Measurements from ENCODE around the gene ATMIN. TPM values are rescaled to one million over a fixed set of nuclear protein-coding genes. Genes with fewer than 3 reads are reported as not detected.

ATMIN gene
- total RNA-seq = 100 to 1,000 TPM in 1 of 5 donors, 10 to 100 TPM in 2, 1 to 10 TPM in 2; 1.8 to 102 (median 30.9) TPM
- polyA plus RNA-seq = 10 to 100 TPM in 2 of 3 donors, 1 to 10 TPM in 1; 9.6 to 17.9 (median 12.3) TPM
- long read RNA-seq, donor 1, full-length matches to known transcripts = 7 of 7 reads
- long read RNA-seq, donor 1, partial matches to known transcripts = 0 of 7 reads
- long read RNA-seq, donor 1, other reads (novel, unspliced or antisense) = 0 of 7 reads
- long read RNA-seq, donor 2, full-length matches to known transcripts = 13 of 13 reads
- long read RNA-seq, donor 2, partial matches to known transcripts = 0 of 13 reads
- long read RNA-seq, donor 2, other reads (novel, unspliced or antisense) = 0 of 13 reads
- long read RNA-seq, donor 3, full-length matches to known transcripts = 5 of 5 reads
- long read RNA-seq, donor 3, partial matches to known transcripts = 0 of 5 reads
- long read RNA-seq, donor 3, other reads (novel, unspliced or antisense) = 0 of 5 reads
- long read RNA-seq, donor 4, full-length matches to known transcripts = 3 of 3 reads
- long read RNA-seq, donor 4, partial matches to known transcripts = 0 of 3 reads
- long read RNA-seq, donor 4, other reads (novel, unspliced or antisense) = 0 of 3 reads
- long read RNA-seq, donor 5, full-length matches to known transcripts = 18 of 39 reads
- long read RNA-seq, donor 5, partial matches to known transcripts = 21 of 39 reads
- long read RNA-seq, donor 5, other reads (novel, unspliced or antisense) = 0 of 39 reads
- long read RNA-seq, donor 6, full-length matches to known transcripts = 20 of 27 reads
- long read RNA-seq, donor 6, partial matches to known transcripts = 7 of 27 reads
- long read RNA-seq, donor 6, other reads (novel, unspliced or antisense) = 0 of 27 reads
- long read RNA-seq, donor 7, full-length matches to known transcripts = 12 of 12 reads
- long read RNA-seq, donor 7, partial matches to known transcripts = 0 of 12 reads
- long read RNA-seq, donor 7, other reads (novel, unspliced or antisense) = 0 of 12 reads
- long read RNA-seq, donor 8, full-length matches to known transcripts = 5 of 5 reads
- long read RNA-seq, donor 8, partial matches to known transcripts = 0 of 5 reads
- long read RNA-seq, donor 8, other reads (novel, unspliced or antisense) = 0 of 5 reads
- long read RNA-seq, donor 9, full-length matches to known transcripts = 8 of 45 reads
- long read RNA-seq, donor 9, partial matches to known transcripts = 0 of 45 reads
- long read RNA-seq, donor 9, other reads (novel, unspliced or antisense) = 37 of 45 reads
- long read RNA-seq, donor 10, full-length matches to known transcripts = 4 of 4 reads
- long read RNA-seq, donor 10, partial matches to known transcripts = 0 of 4 reads
- long read RNA-seq, donor 10, other reads (novel, unspliced or antisense) = 0 of 4 reads

- TF ChIP-seq POLR2AphosphoS5 (IDR thresholded peaks at IDR 0.05) (peak in 2 of 3 donors; percentile 43 to 61), POLR2A (IDR thresholded peaks at IDR 0.05) (no peak), EP300 (IDR thresholded peaks at IDR 0.05) (no peak), CTCF (IDR thresholded peaks at IDR 0.05) (peak in 5 of 7 experiments; percentile 83 to 98 (median 94))
- H3K4me1 ChIP-seq = peaks cover 12 to 38% (median 34%) of the 10 kb centered on the region in 4 donors
- H3K27me3 ChIP-seq = no peaks in the 10 kb centered on the region
- DNase-seq = peak; percentile 93 to 96
- peak within 1 kb of the TSS; percentile 64 to 90 (median 88) for H3K27ac ChIP-seq
- intact Hi-C loops (cut with DNase I; ENCODE audit: low total_unique reads) = no loop called here
- H3K4me3 ChIP-seq = peak within 1 kb of the TSS; percentile 58 to 88 (median 82)
- 3 to 15% (median 5%) methylated on average over 11 to 54 of the region's 54 CpGs for WGBS, 5 donors
- H3K36me3 ChIP-seq = no peaks in the 10 kb centered on the region
- H3K9me3 ChIP-seq = no peaks in the 10 kb centered on the region
Observed at GRCh38 chr16:81035398-81035974, at the start of gene ATMIN. Gene ATMIN (plus strand): TSS chr16:81035842. CDS start chr16:81035871, 29 bp downstream.

- DNase-seq = no peak
- no peaks in the 10 kb centered on the region for H3K27me3 ChIP-seq
- H3K36me3 ChIP-seq = peaks cover 0 to 6% (median 0%) of the 10 kb centered on the region in 4 donors
- H3K9me3 ChIP-seq = no peaks in the 10 kb centered on the region
- H3K4me1 ChIP-seq = peaks cover 0 to 38% (median 24%) of the 10 kb centered on the region in 4 donors
- TF ChIP-seq EP300 (IDR thresholded peaks at IDR 0.05) (no peak), POLR2AphosphoS5 (IDR thresholded peaks at IDR 0.05) (no peak), CTCF (IDR thresholded peaks at IDR 0.05) (no peak), POLR2A (IDR thresholded peaks at IDR 0.05) (no peak)
- intact Hi-C loops (cut with DNase I; ENCODE audit: low total_unique reads) = no loop called here
- H3K4me3 ChIP-seq = no peak overlapping the region
- no peak overlapping the region for H3K27ac ChIP-seq
- WGBS, 5 donors = 49 to 78% (median 66%) methylated on average over 2 of the region's 2 CpGs
Observed at GRCh38 chr16:80986557-80986956, 49.1 kb upstream of the ATMIN start.

GRCh38 chr16:80988756-80989155 lies 46.9 kb upstream of the ATMIN start:
- intact Hi-C loops (cut with DNase I; ENCODE audit: low total_unique reads) = no loop called here
- Histone ChIP-seq H3K4me3 (no peak overlapping the region), H3K27ac (no peak overlapping the region), H3K36me3 (peaks cover 0 to 6% (median 0%) of the 10 kb centered on the region in 4 donors), H3K9me3 (no peaks in the 10 kb centered on the region), H3K27me3 (no peaks in the 10 kb centered on the region), H3K4me1 (peaks cover 0 to 57% (median 33%) of the 10 kb centered on the region in 4 donors)
- DNase-seq = no peak
- TF ChIP-seq EP300 (IDR thresholded peaks at IDR 0.05) (no peak), CTCF (IDR thresholded peaks at IDR 0.05) (no peak), POLR2AphosphoS5 (IDR thresholded peaks at IDR 0.05) (no peak), POLR2A (IDR thresholded peaks at IDR 0.05) (no peak)
- WGBS, 5 donors = 65 to 72% (median 67%) methylated on average over 7 of the region's 7 CpGs
